Stimulated activated CD8-positive, alpha-beta memory T cell treated with anti-CD3 and anti-CD28 coated beads, Interleukin-2, amount 100 ng/mL, for 1 hour (primary cell): ENCODE results near the gene R3HDM1.
"Not testable (repeated sequence)": the region's sequence is repeated elsewhere in the genome, so short reads cannot be mapped to it uniquely, and the experiment has no call there.

Experiments used
- DNase-seq, 2 donors: peaks; one replicate each; pipeline ENCODE4 v3.0.0-alpha.2; 2020; ENCODE audit warnings: low read depth in 2 of 2

Gene R3HDM1

DNA sequence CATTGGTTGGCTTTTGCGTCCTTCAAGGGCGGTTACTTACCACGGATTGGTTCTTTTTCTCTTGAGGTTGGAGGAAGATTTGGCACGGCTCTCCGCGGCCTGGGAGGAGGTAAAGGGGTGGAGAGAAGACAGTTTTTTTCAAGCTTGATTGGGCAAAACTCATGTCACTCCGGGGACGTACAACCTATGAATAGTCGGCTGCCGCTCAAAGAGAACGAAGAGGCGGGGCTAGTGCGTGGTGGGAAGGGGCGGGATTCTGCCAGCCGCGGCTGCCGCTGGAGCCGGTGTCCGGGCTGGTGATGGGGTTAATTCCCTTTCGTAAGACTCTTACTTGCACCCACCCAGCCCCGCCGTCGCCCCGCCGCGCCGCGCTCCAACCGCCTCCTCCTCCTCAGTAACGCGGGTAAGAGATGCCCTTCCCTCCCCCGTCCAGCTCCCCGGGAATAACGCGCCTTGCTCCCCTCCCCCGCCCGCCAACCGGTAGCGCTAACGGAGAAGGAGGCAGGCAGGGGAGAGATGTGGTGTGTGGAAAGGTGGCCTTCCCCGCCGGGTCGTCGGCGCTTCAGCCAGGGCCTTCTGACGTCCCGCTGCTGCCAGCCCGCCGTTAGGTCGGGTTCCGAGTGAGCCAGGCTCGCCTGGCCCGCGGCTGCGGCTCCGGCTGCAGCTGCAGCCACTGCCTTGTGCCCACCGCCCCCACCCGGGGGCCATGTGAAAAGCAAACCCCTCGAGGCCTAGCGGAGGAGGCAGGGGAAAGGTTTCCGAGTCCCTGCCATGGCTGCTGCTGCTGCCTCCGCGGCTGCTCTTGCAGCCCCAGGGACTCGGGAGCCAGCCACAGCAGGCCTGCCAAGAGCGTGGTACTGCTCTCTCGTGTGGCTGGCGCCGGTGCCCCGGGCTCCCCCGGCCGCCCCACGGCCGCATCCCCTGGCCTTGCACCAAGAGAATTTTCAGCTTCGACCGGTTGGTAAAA is at the start of gene R3HDM1:
TSS of gene R3HDM1 (plus strand) at position 254 of the 967 bp plus-strand sequence. CDS start 73,362 bp downstream, outside the sequence.
- DNase-seq = peak; percentile 84 to 85

DNA sequence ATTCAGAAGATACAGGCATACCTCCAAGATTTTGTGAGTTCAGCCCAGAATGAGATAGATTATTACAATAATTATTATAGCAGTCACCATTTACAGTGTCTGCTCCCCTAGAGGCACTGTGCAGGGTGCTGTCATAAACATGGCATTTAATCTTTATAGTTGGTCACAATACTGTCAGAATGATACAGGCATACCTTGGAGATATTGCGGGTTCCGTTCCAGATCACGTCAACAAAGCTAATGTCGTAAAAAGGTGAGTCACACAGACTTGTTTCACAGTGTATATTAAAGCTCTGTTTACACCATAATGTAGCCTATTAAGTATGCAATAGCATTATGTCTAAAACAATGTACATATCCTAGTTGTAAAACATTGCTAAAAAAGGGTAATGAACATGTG is 45.8 kb upstream of the R3HDM1 start:
- no peak for DNase-seq

DNA sequence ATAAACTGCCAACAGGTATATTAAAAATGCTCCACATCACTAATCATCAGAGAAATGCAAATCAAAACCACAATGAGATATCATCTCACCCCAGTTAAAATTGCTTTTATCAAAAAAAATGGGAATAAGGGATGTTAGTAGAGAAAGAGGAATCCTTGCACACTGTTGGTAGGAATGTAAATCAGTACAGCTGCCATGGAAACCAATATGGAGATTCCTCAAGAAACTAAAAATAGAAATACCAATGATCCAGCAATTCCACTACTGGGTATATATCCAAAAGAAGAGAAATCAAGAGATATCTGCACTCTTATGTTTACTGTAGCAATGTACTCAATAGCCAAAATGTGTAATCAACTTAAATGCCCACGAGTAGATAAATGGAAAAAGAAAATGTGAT is 40.9 kb upstream of the R3HDM1 start:
- no peak for DNase-seq

DNA sequence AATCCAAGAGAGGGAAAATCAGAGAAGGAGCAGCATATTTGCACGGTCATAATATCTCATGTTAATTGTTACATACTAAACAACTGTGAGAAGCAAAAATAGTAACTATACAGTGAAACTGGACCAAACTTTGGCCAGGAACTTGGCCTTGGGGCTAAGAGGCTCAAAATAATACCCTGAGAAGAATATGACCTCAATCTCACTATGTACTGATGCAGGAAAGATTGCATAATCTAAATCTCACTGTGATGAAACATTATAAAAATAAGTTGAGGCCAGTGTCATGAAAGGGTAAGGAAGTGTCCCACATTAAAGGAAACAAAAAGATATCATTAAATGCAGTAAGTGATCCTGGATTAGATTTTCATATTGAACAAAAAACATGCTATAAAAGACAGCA is 36.8 kb upstream of the R3HDM1 start:
- no peak for DNase-seq

DNA sequence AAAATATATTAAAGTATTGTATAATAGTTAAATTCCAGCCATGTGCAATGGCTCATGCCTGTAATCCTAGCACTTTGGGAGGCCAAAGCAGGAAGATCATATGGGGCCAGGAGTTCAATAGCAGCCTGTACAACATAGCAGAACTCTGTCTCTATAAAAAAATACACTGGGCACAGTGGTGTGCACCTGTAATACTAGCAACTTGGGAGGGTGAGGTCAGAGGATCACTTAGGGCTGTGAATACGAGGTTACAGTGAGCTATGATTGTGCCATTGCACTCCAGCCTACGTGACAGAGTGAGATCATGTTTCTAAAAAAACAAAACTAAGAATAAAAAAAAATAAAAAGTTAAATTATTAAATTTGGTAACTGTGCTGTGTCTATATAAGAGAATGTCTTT is 36.4 kb upstream of the R3HDM1 start:
- DNase-seq = no peak

DNA sequence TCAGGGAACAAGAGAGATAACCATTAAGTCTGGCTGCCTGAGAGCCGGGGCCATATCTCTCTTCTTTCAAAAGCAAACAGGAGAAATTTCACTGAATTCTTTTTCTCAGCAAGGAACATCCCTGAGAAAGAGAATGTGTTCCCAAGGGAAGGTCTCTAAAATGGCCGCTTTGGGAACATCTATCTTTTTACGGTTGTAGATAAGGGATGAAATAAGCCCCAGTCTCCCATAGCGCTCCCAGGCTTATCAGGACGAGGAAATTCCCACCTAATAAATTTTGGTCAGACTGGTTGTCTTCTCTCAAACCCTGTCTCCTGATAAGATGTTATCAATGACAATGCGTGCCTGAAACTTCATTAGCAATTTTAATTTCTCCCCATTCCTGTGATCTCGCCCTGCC is 32.7 kb upstream of the R3HDM1 start:
- DNase-seq = not testable (repeated sequence)

DNA sequence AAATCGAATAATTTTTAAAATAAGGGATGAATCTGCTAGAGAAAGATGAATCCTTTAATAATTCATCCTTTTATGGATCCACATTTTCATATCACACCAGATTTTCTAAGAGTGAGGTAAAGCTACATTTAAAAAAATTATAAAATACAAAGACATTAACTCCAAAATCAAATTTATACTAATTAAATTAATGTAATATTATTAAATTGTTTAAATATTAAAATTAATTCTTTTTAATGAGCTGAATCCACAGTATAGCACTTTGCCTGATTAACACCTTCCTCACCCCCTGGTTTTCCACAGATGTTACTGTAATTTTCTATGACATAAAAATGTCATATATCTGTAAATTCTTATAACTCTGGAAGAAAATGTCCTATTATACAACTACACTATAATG is 26.5 kb upstream of the R3HDM1 start:
- no peak for DNase-seq

DNA sequence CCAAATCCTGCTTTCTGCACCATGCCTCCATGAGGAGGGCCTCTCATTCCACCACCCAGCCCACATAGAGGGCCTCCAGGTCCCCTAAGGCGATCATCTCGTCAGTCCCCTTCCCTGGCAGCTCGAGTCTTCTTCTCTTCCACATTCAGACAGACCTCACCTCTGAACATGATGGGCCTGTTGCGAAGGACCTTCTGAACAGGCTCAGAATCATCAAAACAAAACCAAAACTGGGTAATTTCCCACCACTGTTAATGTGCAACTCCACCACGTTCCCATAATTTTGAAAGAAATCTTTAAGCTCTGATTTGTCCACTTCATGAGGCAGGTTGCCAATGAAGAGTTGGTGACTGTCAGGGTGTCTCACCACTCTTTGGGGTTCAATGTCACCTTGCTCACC is 20.7 kb upstream of the R3HDM1 start:
- no peak for DNase-seq

DNA sequence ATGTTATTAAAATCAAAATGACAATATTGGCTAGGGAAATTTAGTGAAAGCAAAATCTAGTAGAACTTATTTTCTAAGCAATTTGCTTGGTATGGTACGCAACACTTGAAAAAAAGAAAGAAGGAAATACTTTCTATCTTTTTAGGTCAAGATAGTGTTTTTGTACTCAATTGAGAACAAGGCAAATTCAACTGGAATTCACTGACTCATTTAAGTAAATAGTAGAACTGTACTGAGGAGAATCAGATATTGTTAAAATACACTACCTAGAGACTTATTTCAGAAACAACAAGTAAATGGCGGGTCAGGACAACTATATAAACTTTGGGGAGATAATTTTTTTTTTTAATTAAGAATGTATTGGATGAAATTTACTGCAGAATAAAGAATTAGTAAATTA is 19.2 kb upstream of the R3HDM1 start:
- DNase-seq = no peak

DNA sequence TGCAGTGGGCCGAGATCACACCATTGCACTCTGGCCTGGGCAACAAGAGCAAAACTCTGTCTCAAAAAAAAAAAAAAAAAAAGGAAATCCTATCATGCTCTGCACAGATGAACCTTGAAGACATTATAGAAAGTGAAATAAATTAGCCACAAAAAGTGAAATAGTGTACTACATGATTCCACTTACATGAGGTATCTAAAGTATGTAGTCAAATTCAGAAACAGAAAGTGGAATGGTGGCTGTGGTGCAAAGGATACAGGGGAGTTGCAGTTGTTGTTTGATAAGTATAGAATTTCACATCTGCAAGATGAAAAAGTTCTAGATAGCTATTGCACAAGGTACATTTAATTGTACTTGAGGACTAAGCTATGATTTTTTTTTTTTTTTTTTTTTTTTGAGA is 5.5 kb upstream of the R3HDM1 start:
- DNase-seq = no peak

DNA sequence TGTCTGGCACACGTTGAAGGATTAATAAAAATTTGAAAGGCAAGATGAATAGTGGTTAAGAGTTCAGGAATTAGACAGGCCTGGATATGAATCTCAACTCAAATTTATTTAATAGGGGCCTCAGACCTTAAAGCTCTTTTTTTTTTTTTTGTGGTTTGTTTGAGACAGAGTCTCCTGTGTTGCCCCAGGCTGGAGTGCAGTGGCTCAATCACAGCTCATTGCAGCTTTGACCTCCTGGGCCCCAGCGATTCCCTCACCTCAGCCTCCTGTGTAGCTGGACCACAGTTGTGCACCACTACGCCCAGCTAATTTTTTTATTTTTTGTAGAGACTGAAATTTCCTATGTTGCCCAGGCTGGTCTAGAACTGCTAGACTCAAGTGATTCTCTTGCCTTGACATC is 3.3 kb upstream of the R3HDM1 start:
- no peak for DNase-seq

DNA sequence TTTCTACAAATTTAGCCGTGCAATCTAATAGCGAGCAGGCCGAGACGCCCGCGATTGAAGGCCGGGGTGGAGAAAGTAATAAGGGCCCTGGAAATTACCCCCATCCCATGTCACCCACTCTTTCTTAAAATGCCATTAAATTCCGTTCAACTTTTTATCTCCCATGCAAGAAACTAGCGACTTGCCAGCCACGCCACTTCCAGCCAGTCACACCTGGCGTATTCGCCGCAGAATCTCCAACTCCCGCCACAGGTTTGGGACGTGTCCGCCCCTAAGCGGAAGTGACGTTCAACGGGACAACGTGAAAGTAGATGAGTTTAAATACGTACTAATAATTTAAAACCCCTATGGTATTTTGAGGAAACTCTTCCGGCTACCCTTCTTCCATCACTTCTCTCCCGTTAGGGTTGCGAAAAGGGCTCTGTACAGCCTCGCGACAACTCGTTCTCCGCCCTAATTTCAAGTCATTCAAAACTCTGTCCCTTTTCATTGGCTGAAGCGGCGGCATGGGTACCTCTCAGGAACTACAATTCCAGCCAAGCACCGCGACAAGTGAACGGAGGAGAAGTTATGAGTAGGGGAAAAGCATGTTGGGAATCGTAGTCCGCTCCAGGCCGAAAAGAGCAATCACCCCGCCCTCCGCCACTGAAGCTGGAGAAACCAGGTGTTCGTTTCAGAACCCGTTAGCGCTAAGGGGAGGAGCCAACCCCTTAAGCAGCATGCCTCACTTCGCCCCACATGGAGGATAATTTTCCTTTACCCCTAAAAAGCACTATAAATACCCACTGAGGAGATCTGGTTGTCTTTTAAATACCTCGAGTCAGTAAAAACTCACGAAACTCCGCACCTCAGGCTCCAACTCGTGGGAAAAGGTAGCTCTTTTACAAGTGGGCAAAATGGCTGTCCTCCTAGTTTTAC is 712 bp upstream of the R3HDM1 start, which contains the start of gene ZRANB3:
TSS of gene ZRANB3 (minus strand) at position 906 of the 918 bp plus-strand sequence.
- DNase-seq = peak; percentile 78 to 87

DNA sequence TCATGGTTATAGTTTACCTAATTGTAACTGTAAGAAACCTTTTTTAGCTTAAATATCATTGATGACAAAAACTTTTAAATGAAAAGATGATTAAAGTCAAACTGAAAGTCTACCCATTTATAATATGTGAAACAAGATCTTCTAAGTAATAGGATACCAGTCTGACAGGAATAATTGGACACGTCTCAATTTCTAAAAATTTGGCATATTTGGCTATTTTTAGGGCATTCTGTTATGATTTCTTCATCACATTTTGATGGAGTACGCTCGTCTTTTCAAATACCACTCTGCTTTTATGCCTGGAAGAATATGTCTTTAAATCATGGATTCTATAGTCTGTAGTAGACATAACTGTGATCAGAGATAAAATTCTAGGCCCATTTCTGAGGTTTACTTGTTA is 1.3 kb downstream of the R3HDM1 start:
- DNase-seq = no peak

DNA sequence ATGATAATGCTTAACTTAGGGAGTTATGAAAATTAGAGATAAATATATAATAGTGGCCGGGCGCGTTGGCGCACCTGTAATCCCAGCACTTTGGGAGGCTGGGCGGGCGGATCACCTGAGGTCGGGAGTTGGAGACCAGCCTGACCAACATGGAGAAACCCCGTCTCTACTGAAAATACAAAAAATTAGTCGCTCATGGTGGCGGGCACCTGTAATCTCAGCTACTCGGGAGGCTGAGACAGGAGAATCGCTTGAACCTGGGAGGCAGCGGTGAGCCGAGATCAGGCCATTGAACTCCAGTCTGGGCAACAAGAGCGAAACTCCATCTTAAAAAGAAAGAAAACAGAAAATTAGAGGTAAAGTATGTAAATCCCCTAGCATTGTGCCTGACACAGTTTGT is 2.3 kb downstream of the R3HDM1 start:
- DNase-seq = not testable (repeated sequence)

DNA sequence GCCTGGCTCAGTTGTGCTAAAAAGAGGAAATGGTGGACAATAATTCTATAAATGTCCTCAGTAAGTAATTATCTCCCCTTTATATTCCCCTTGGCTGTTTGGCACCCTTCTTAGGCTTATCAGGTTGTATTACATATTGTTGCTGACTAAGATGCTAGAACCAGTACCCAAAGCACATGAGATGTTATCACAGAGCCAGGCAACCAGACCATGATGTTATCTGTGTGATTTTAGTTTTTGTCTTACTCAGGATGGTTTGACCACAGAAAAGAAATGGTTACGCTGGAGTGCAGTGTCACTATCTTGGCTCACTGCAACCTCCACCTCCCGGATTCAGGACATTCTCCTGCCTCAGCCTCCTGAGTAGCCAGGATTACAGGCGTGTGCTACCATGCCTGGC is 15.2 kb downstream of the R3HDM1 start:
- no peak for DNase-seq

DNA sequence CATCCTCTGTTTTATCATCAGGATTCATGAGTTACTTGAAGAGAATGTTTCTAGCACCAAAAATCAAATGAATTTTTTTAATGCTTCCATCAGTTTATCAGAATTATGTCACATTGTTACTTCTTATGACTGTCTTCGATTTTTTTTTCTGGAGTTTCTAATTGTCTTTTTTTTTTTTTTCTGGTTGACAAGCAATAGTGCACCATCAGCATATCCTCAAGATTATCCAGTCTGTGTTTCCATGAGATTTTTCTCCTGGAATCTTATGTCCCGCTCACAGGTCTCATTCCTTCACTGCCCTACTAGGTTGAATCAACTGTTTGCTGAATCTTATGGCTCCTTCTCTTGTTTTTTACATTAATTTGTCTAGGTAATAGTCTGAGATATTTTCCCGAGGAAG is 16.0 kb downstream of the R3HDM1 start:
- DNase-seq = no peak

DNA sequence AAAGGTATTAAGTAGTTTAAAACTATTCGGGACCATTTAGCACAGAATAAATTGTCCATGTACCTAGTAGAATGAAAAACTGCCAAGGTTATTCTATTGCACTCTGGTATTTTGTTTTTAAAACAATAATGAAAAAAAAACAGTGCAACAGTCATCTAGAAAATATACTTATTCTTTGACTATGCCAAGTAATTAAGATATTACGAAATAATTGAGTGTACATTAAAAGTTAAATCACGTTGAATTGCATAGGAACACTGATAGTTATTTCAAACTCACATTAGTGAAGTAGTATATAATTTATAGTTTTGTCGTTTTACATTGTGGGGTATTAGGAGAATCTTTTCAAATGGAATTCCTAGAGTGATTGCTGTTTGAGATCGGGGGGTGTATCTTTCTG is 20.1 kb downstream of the R3HDM1 start:
- no peak for DNase-seq

DNA sequence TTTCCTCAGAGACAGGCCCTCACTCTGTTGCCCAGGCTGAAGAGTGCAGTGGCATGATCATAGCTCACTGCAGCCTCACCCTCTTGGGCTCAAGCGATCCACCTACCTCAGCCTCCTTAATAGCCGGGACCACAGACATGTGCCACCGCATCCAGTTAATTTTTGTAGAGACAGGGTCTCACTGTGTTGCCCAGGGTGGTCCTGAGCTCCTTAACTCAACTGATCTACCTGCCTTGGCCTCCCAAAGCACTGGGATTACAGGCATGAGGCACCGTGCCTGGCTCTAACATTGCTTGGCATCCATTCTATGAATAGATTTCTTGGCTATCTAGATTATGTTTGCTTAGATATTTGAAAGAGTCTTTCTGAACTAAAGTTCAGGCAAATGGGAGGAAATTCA is 21.6 kb downstream of the R3HDM1 start:
- DNase-seq = no peak

DNA sequence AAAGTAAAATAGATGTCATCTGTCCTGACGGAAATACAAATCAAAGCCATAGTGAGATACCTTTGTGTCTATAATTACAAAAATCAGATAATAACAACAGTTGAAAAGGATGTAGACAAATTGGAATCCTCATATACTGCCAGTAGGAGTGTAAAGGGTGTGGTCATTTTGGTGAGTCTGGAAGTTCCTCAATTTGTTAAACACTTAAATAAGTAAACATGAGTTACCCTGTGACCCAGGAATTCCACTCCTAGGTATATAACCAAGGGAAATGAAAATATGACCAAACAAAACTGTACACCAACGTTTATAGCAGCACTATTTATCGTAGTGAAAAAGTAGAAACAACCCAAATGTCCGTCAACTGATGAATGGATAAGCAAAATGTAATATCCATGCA is 24.0 kb downstream of the R3HDM1 start:
- no peak for DNase-seq

DNA sequence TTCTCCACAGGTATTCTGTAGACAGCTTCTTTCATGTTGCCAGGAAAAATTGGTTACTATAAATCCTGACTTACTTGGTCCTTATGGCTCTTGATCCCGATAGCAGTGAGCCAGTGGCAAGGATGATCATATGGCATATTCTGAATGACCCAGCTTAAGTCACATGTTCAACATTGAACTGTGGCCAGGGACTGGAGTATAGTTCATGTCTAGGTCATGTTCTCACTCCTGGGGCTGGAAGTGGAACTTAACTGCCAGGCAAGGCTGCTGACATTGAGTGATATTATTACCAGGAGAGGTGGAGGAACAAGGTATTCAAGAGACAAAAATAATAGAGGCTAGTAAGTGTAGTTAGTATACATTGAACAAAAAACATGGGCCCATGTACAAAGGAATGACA is 26.2 kb downstream of the R3HDM1 start:
- no peak for DNase-seq

DNA sequence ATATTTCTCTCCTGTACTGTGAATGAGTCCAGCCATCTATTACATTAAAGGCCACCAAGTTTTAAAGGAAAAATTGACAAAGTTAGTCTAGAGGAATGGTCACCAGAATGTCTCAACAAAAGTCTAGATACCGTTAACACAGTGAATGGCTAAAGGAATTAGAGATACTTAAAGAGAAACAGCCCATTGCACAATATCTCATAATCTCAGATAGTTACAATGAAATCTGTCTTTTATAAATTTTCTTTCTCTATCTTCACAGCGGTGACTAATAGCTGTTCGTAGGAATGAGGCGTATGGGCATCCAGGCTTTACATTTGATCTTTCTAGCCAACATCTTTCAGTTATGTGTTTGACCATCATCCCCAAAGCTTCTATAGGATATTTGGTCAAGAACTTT is 30.6 kb downstream of the R3HDM1 start:
- no peak for DNase-seq

DNA sequence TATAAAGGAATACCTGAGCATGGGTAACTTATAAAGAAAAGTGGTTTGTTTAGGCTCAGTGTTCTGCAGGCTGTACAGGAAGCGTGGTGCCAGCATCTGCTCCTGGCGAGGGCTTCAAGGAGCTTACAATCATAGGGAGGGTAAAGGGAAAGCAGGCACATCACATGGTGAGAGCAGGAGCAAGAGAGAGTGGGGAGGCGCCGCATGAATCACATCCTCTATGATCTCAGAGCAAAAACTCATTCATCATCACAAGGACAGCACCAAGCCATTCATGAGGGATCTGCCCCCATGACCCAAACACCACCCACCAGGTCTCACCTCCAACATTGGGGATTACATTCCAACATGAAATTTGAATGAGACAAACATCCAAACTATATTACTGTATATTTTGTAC is 32.5 kb downstream of the R3HDM1 start:
- DNase-seq = no peak

DNA sequence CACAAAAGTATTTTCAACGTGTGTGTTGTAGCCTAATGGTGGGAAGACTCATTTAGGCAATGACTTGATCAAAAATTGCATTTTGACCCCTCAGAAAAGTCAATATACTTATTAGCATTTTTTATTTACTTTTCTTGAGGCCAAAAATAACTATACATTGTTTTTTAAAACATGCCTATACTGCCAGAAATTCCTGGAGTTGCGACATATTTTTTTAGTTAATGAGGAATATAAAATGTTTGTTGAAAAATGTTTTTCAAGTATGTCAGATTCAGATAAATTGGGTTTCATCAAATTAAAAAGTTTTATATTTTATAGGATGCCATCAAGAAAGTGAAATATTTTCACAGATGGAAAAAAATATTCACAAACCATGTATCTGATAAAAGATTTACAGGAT is 39.6 kb downstream of the R3HDM1 start:
- no peak for DNase-seq
